H1 (cell line): ENCODE results near the gene ACER3. TPM values are rescaled to one million over a fixed set of nuclear protein-coding genes. Genes with fewer than 3 reads are reported as not detected.
"Not testable (repeated sequence)": the region's sequence is repeated elsewhere in the genome, so short reads cannot be mapped to it uniquely, and the experiment has no call there.

ENCODE experiments used
- CTCF ChIA-PET: fragments of 300-600 bp; sonication (Branson Sonifier 250); formaldehyde crosslinking; loops from one replicate; lab custom pipeline; 2021; ENCODE audit not compliant: partially characterized antibody; lab: Charles Lee
- POLR2A ChIA-PET: fragments of 300-600 bp; sonication (Branson Sonifier 250); formaldehyde crosslinking; loops from one replicate; lab custom pipeline; 2021; ENCODE audit warnings: inconsistent platforms; ENCODE audit not compliant: partially characterized antibody; lab: Charles Lee
- DNase-seq, 2 experiments: peaks; one replicate each; pipeline versions ENCODE4 v3.0.0 to v3.0.0-alpha.2; 2010 to 2022; ENCODE audit warnings: low spot score in 2 of 2, low read depth in 1 of 2, mixed read lengths in 1 of 2
- FAIRE-seq: peaks from 2 replicates; lab custom pipeline; 2011; peaks lifted over from hg19 to GRCh38; lab: Jason Lieb, UNC
- H2AFZ ChIP-seq: 2 replicates; pipeline ENCODE4 v1.8.1; 2012; ENCODE audit warnings: low read length, inconsistent platforms
- H2AK5ac ChIP-seq: 2 replicates; pipeline ENCODE4 v1.6.1; 2013; ENCODE audit warnings: low read depth, low read length
- H2BK120ac ChIP-seq: replicated peaks from 2 replicates; pipeline ENCODE3; 2013; ENCODE audit warnings: low read depth, low read length, inconsistent platforms
- H2BK12ac ChIP-seq: 2 replicates; pipeline ENCODE4 v1.6.1; 2013; ENCODE audit warnings: low read depth, low read length
- H2BK15ac ChIP-seq: 2 replicates; pipeline ENCODE4 v1.6.1; 2013; ENCODE audit warnings: low read length
- H2BK20ac ChIP-seq: 2 replicates; pipeline ENCODE4 v1.6.1; 2013; ENCODE audit warnings: low read length
- H2BK5ac ChIP-seq: 2 replicates; pipeline ENCODE4 v1.6.1; 2013; ENCODE audit warnings: low read depth, low read length
- H3K14ac ChIP-seq: 2 replicates; pipeline ENCODE4 v1.6.1; 2013; ENCODE audit warnings: inconsistent platforms; ENCODE audit not compliant: insufficient read length
- H3K18ac ChIP-seq: 2 replicates; pipeline ENCODE4 v1.6.1; 2013; ENCODE audit warnings: low read length; ENCODE audit errors: extremely low read depth
- H3K23ac ChIP-seq: 2 replicates; pipeline ENCODE4 v1.6.1; 2013; ENCODE audit warnings: inconsistent platforms; ENCODE audit not compliant: insufficient read length
- H3K23me2 ChIP-seq: 2 replicates; pipeline ENCODE4 v1.6.1; 2013; ENCODE audit warnings: low read depth, low read length
- H3K27ac ChIP-seq: 2 replicates; pipeline ENCODE4 v1.6.1; 2011; ENCODE audit warnings: low read depth, low read length, inconsistent platforms
- H3K27me3 ChIP-seq, 4 experiments: replicated peaks in 1 of 4; 1 replicate in 1 of 4; 2 replicates in 3 of 4; pipeline versions ENCODE4 v1.6.1 to v1.8.1; 2011 to 2013; ENCODE audit warnings: low read length in 3 of 4, mild to moderate bottlenecking in 3 of 4, inconsistent platforms in 2 of 4, mixed read lengths in 2 of 4, moderate library complexity in 1 of 4; ENCODE audit not compliant: control insufficient read depth in 3 of 4, insufficient read depth in 3 of 4; ENCODE audit errors: extremely low read depth in 1 of 4
- H3K36me3 ChIP-seq, 4 experiments: 2 replicates each; pipeline versions ENCODE4 v1.6.1 to v1.8.1; 2011 to 2013; ENCODE audit warnings: mild to moderate bottlenecking in 4 of 4, low read length in 3 of 4, moderate library complexity in 2 of 4, control low read depth in 1 of 4, inconsistent platforms in 1 of 4; ENCODE audit not compliant: insufficient read depth in 4 of 4, control insufficient read depth in 2 of 4
- H3K4ac ChIP-seq: replicated peaks from 2 replicates; pipeline ENCODE3; 2013; ENCODE audit warnings: low read length, low read depth, mixed read lengths, inconsistent platforms; ENCODE audit not compliant: insufficient read length
- H3K4me1 ChIP-seq, 4 experiments: replicated peaks in 1 of 4; 1 replicate in 1 of 4; 2 replicates in 3 of 4; pipeline versions ENCODE4 v1.6.1 to v1.8.1; 2011 to 2013; ENCODE audit warnings: low read length in 3 of 4, inconsistent platforms in 2 of 4, mixed read lengths in 1 of 4; ENCODE audit not compliant: insufficient read depth in 4 of 4, control insufficient read depth in 3 of 4
- H3K4me2 ChIP-seq, 2 experiments: 2 replicates each; pipeline versions ENCODE4 v1.6.1 to v1.8.1; 2011 to 2013; ENCODE audit warnings: low read depth in 2 of 2, low read length in 2 of 2, control low read depth in 1 of 2, inconsistent platforms in 1 of 2, mild to moderate bottlenecking in 1 of 2; ENCODE audit not compliant: insufficient read depth in 1 of 2
- H3K4me3 ChIP-seq, 4 experiments: fragments of 200-600, 300-600 bp in 1 of 4; sonication (generic), shearing (Covaris generic), sonication (Bioruptor Twin) in 1 of 4; 2 replicates each; pipeline versions ENCODE4 v1.5.1 to v1.8.1; 2011 to 2016; ENCODE audit warnings: low read length in 4 of 4, low read depth in 3 of 4, control low read depth in 2 of 4, inconsistent platforms in 2 of 4, mild to moderate bottlenecking in 2 of 4, mixed read lengths in 1 of 4, moderate library complexity in 1 of 4; ENCODE audit not compliant: insufficient read depth in 2 of 4; ENCODE audit errors: extremely low read depth in 1 of 4
- H3K56ac ChIP-seq: replicated peaks from 2 replicates; pipeline ENCODE3; 2013; ENCODE audit warnings: low read depth, mild to moderate bottlenecking, mixed read lengths, low read length, inconsistent platforms; ENCODE audit not compliant: insufficient read length
- H3K79me1 ChIP-seq: 2 replicates; pipeline ENCODE4 v1.6.1; 2013; ENCODE audit warnings: low read depth, low read length, control low read depth
- H3K79me2 ChIP-seq, 2 experiments: 2 replicates each; pipeline versions ENCODE4 v1.6.1 to v1.8.1; 2012 to 2013; ENCODE audit warnings: low read length in 2 of 2, mild to moderate bottlenecking in 2 of 2, inconsistent platforms in 1 of 2; ENCODE audit not compliant: insufficient read depth in 2 of 2, control insufficient read depth in 1 of 2
- H3K9ac ChIP-seq, 4 experiments: replicated peaks in 1 of 4; 1 replicate in 1 of 4; 2 replicates in 3 of 4; pipeline versions ENCODE4 v1.6.1 to v1.8.1; 2011 to 2013; ENCODE audit warnings: low read depth in 3 of 4, low read length in 3 of 4, control low read depth in 2 of 4, mild to moderate bottlenecking in 2 of 4, moderate library complexity in 2 of 4, inconsistent platforms in 1 of 4; ENCODE audit errors: extremely low read depth in 1 of 4
- H3K9me3 ChIP-seq, 2 experiments: 2 replicates each; pipeline versions ENCODE4 v1.6.1 to v1.8.1; 2012 to 2013; ENCODE audit warnings: mild to moderate bottlenecking in 2 of 2, moderate library complexity in 2 of 2, control low read depth in 1 of 2, inconsistent platforms in 1 of 2, low read depth in 1 of 2, low read length in 1 of 2, mixed read lengths in 1 of 2; ENCODE audit not compliant: insufficient read depth in 2 of 2
- H4K20me1 ChIP-seq, 2 experiments: replicated peaks in 1 of 2; 2 replicates each; pipeline versions ENCODE3 to v1.8.1; 2011 to 2013; ENCODE audit warnings: inconsistent platforms in 2 of 2, low read length in 2 of 2, mild to moderate bottlenecking in 1 of 2; ENCODE audit not compliant: insufficient read depth in 2 of 2, control insufficient read depth in 1 of 2
- H4K5ac ChIP-seq: 2 replicates; pipeline ENCODE4 v1.6.1; 2013; ENCODE audit warnings: low read length, low read depth, mixed read lengths, inconsistent platforms; ENCODE audit not compliant: insufficient read length
- H4K8ac ChIP-seq: 2 replicates; pipeline ENCODE4 v1.8.0; 2013; ENCODE audit warnings: mild to moderate bottlenecking, moderate library complexity, low read length, inconsistent platforms; ENCODE audit not compliant: insufficient read depth; ENCODE audit errors: extremely low read depth
- H4K91ac ChIP-seq: replicated peaks from 2 replicates; pipeline ENCODE3; 2013; ENCODE audit warnings: low read length, mixed read lengths, inconsistent platforms; ENCODE audit not compliant: insufficient read length
- EP300 ChIP-seq, 2 experiments: IDR thresholded peaks; 1 replicate in 1 of 2; 2 replicates in 1 of 2; pipeline ENCODE4 v1.6.1; 2011 to 2012; ENCODE audit warnings: low read depth in 2 of 2, low read length in 2 of 2, mild to moderate bottlenecking in 2 of 2, borderline replicate concordance in 1 of 2, inconsistent platforms in 1 of 2, moderate library complexity in 1 of 2
- WGBS, 2 experiments: shearing (Covaris generic) in 1 of 2; methylation state at CpG; one replicate each; pipeline versions ENCODE4 v1.1.6 to v1.1.7; 2013 to 2015; ENCODE audit warnings: low lambda C conversion rate in 2 of 2, mixed read lengths in 2 of 2, inconsistent platforms in 1 of 2, low coverage in 1 of 2, missing lambda C conversion rate in 1 of 2; ENCODE audit not compliant: insufficient replicate concordance in 2 of 2, insufficient coverage in 1 of 2, insufficient read length in 1 of 2; ENCODE audit errors: extremely low coverage in 1 of 2, missing lambda C conversion rate in 1 of 2; 5-methylcytosine and 5-hydroxymethylcytosine counted together
- polyA plus RNA-seq, 7 experiments: library from polyadenylated mRNA; depleted of rRNA in 3 of 7; stranded (reverse) in 5 of 7; unstranded in 2 of 7; fragments of >200 nt in 5 of 7; fragments of 200-250 nt in 2 of 7; gene quantifications; 1 replicate in 5 of 7; 2 replicates in 1 of 7; 4 replicates in 1 of 7; pipeline versions ENCODE4 v1.2.1 to v1.2.3, GENCODE V29; 2011 to 2013; ENCODE audit warnings: missing spikeins in 2 of 7, mixed read lengths in 2 of 7
- total RNA-seq: library from RNA; stranded (reverse); fragmentation: NEBNext Ultra II Directional; extraction: Animal tissue kit (Norgen Biotek cat#: 25700); gene quantifications from 2 replicates; pipeline ENCODE4 v1.2.1, GENCODE V29; 2021

The ACER3 gene
- total and polyA plus RNA-seq, 2 of the 8 experiments (the other 6 are each of a cell fraction or from before 2014, with no cell fraction given), result 5.7 to 16.2 TPM

GRCh38 chr11:76815678-76816077, 45.0 kb upstream of the ACER3 start:
- CTCF ChIA-PET, result interaction anchor here (1.6 kb wide), 1 partner anchor 103 kb away, joined by 5 read pairs; no protein-coding TSS in a partner anchor
- H3K14ac ChIP-seq, H3K4me1 ChIP-seq, H2BK12ac ChIP-seq, H2BK15ac ChIP-seq, H3K4ac ChIP-seq, H3K23me2 ChIP-seq, POLR2A ChIA-PET, H3K4me3 ChIP-seq, FAIRE-seq, H2BK20ac ChIP-seq, H2BK5ac ChIP-seq, H4K8ac ChIP-seq, H4K5ac ChIP-seq, H3K4me2 ChIP-seq, H3K79me2 ChIP-seq, H3K56ac ChIP-seq, H2BK120ac ChIP-seq, H4K20me1 ChIP-seq, H2AFZ ChIP-seq, H3K36me3 ChIP-seq, DNase-seq, H3K23ac ChIP-seq, H3K9ac ChIP-seq, H3K27me3 ChIP-seq, H4K91ac ChIP-seq, H3K18ac ChIP-seq, H2AK5ac ChIP-seq, H3K79me1 ChIP-seq, H3K27ac ChIP-seq: not testable (repeated sequence)
- peak in 1 of 2 experiments; percentile 61; a peak in 1 of 3 replicates for TF ChIP-seq EP300 (IDR thresholded peaks at IDR 0.05; ENCODE audit: borderline replicate concordance in 1 of 2, low read depth in 2 of 2, low read length in 2 of 2)
- WGBS, 2 experiments, result 87% methylated on average over 7 of the region's 7 CpGs; no CpG with 5 or more reads in 1 of the 2 experiments
- H3K9me3 ChIP-seq, result peaks cover 26 to 27% of the 10 kb centered on the region in 2 experiments
